SU-DHL-6 (cell line): ENCODE data around the gene NINL.

Experiments
- H2AFZ ChIP-seq: fragments of 200-600 bp; sonication (generic); 2 replicates; pipeline ENCODE4 v1.6.1; 2014; ENCODE audit warnings: low read depth, mild to moderate bottlenecking, moderate library complexity, mixed read lengths, antibody characterized with exemption, low read length; ENCODE audit not compliant: severe bottlenecking
- H3F3A ChIP-seq: fragments of 200-600 bp; shearing (Covaris generic); 2 replicates; pipeline ENCODE4 v1.6.0; 2016; ENCODE audit warnings: antibody characterized with exemption, mild to moderate bottlenecking; ENCODE audit not compliant: insufficient read depth
- H3K27ac ChIP-seq: fragments of 200-600 bp; sonication (generic); 2 replicates; pipeline ENCODE4 v1.5.1; 2016; ENCODE audit warnings: low read depth, mild to moderate bottlenecking, low read length, moderate library complexity, mixed read lengths
- H3K27me3 ChIP-seq: fragments of 200-600 bp; sonication (generic), shearing (Covaris generic); 2 replicates; pipeline ENCODE4 v1.6.0; 2014; ENCODE audit warnings: mild to moderate bottlenecking, low read length
- H3K36me3 ChIP-seq: fragments of 200-600 bp; sonication (generic); 2 replicates; pipeline ENCODE4 v1.6.1; 2014; ENCODE audit warnings: mild to moderate bottlenecking, low read length, mixed read lengths
- H3K4me2 ChIP-seq: fragments of 300-600, 200-600 bp; shearing (Covaris generic), sonication (generic); 2 replicates; pipeline ENCODE4 v1.6.0; 2014; ENCODE audit warnings: low read length, low read depth, mild to moderate bottlenecking; ENCODE audit not compliant: poor library complexity, severe bottlenecking
- H3K4me3 ChIP-seq: fragments of 200-600 bp; sonication (generic); 2 replicates; pipeline ENCODE4 v1.5.1; 2014; ENCODE audit warnings: antibody characterized with exemption, low read length, mild to moderate bottlenecking, mixed read lengths; ENCODE audit not compliant: insufficient read depth, poor library complexity, severe bottlenecking
- H3K79me2 ChIP-seq: fragments of 200-600 bp; sonication (generic); 2 replicates; pipeline ENCODE4 v1.6.1; 2014; ENCODE audit warnings: mild to moderate bottlenecking, low read length, moderate library complexity; ENCODE audit not compliant: insufficient read depth
- H3K9ac ChIP-seq: fragments of 200-600 bp; sonication (generic); 2 replicates; pipeline ENCODE4 v1.7.0; 2014; ENCODE audit warnings: mild to moderate bottlenecking, low read length
- H3K9me2 ChIP-seq: fragments of 200-600 bp; sonication (generic); replicated peaks from 2 replicates; pipeline ENCODE4 v1.6.1; 2014; ENCODE audit warnings: low read length; ENCODE audit not compliant: insufficient read depth
- H3K9me3 ChIP-seq: fragments of 200-600 bp; sonication (generic); 2 replicates; pipeline ENCODE4 v1.6.1; 2014; ENCODE audit warnings: low read length, mixed read lengths; ENCODE audit not compliant: insufficient read depth
- H4K20me1 ChIP-seq: fragments of 200-600 bp; sonication (generic); 2 replicates; pipeline ENCODE4 v1.6.1; 2014; ENCODE audit warnings: low read depth, mild to moderate bottlenecking, antibody characterized with exemption, low read length, moderate library complexity, mixed read lengths
- CTCF ChIP-seq: fragments of 200-600 bp; sonication (generic); IDR thresholded peaks from one replicate; pipeline ENCODE4 v1.5.1; 2017; ENCODE audit warnings: antibody characterized with exemption, mild to moderate bottlenecking, low read length, moderate library complexity; ENCODE audit not compliant: insufficient read depth, poor library complexity, severe bottlenecking
- EZH2phosphoT487 ChIP-seq: fragments of 200-600 bp; sonication (generic), shearing (Covaris generic); conservative IDR thresholded peaks from 2 replicates; pipeline ENCODE4 v1.6.1; 2018; ENCODE audit warnings: mild to moderate bottlenecking, antibody characterized with exemption, low read length, moderate library complexity, mixed read lengths

NINL gene

GRCh38 chr20:25514747-25515340, 70.5 kb downstream of the NINL start:
- Histone ChIP-seq H3K36me3 (no peaks in the 10 kb centered on the region), H4K20me1 (no peaks in the 10 kb centered on the region), H3F3A (no peaks in the 10 kb centered on the region), H3K27ac (no peak overlapping the region), H2AFZ (no peak overlapping the region), H3K9me2 (no peaks in the 10 kb centered on the region), H3K4me3 (no peak overlapping the region), H3K4me2 (no peak overlapping the region), H3K9me3 (peaks cover 17% of the 10 kb centered on the region; the same call in 1 of the 2 replicates), H3K27me3 (no peaks in the 10 kb centered on the region), H3K9ac (no peak overlapping the region), H3K79me2 (no peaks in the 10 kb centered on the region)
- TF ChIP-seq EZH2phosphoT487 (no peak), CTCF (no peak)

GRCh38 chr20:25514195-25514594, 71.1 kb downstream of the NINL start:
- no peak overlapping the region for H2AFZ ChIP-seq
- H3K79me2 ChIP-seq, result no peaks in the 10 kb centered on the region
- no peaks in the 10 kb centered on the region for H3K27me3 ChIP-seq
- H4K20me1 ChIP-seq, result no peaks in the 10 kb centered on the region
- H3K36me3 ChIP-seq, result no peaks in the 10 kb centered on the region
- TF ChIP-seq CTCF (no peak), EZH2phosphoT487 (no peak)
- no peak overlapping the region for H3K4me2 ChIP-seq
- H3K27ac ChIP-seq, result no peak overlapping the region
- peaks cover 17% of the 10 kb centered on the region; the same call in 1 of the 2 replicates for H3K9me3 ChIP-seq
- no peaks in the 10 kb centered on the region for H3K9me2 ChIP-seq
- H3K4me3 ChIP-seq, result no peak overlapping the region
- H3F3A ChIP-seq, result no peaks in the 10 kb centered on the region
- H3K9ac ChIP-seq, result no peak overlapping the region

- H3K36me3 ChIP-seq, result no peaks in the 10 kb centered on the region
- no peak overlapping the region for H3K4me3 ChIP-seq
- H3K9ac ChIP-seq, result no peak overlapping the region
- H3K4me2 ChIP-seq, result no peak overlapping the region
- no peaks in the 10 kb centered on the region for H3K9me2 ChIP-seq
- peaks cover 17% of the 10 kb centered on the region; the same call in 1 of the 2 replicates for H3K9me3 ChIP-seq
- no peaks in the 10 kb centered on the region for H3K27me3 ChIP-seq
- TF ChIP-seq EZH2phosphoT487, result no peak
- TF ChIP-seq CTCF, result no peak
- no peaks in the 10 kb centered on the region for H3K79me2 ChIP-seq
- H2AFZ ChIP-seq, result no peak overlapping the region
- H4K20me1 ChIP-seq, result no peaks in the 10 kb centered on the region
- H3K27ac ChIP-seq, result no peak overlapping the region
- H3F3A ChIP-seq, result no peaks in the 10 kb centered on the region
These were observed 72.6 kb downstream of the NINL start for GRCh38 chr20:25512709-25513108.

GRCh38 chr20:25511183-25511582, 74.1 kb downstream of the NINL start:
- Histone ChIP-seq H3K9ac (no peak overlapping the region), H3K4me3 (no peak overlapping the region), H3K27me3 (no peaks in the 10 kb centered on the region), H2AFZ (no peak overlapping the region), H3K79me2 (no peaks in the 10 kb centered on the region), H3K36me3 (no peaks in the 10 kb centered on the region), H3K9me2 (no peaks in the 10 kb centered on the region), H4K20me1 (no peaks in the 10 kb centered on the region), H3K9me3 (peaks cover 17% of the 10 kb centered on the region; the same call in 1 of the 2 replicates), H3F3A (no peaks in the 10 kb centered on the region), H3K4me2 (no peak overlapping the region), H3K27ac (no peak overlapping the region)
- TF ChIP-seq EZH2phosphoT487, result no peak
- TF ChIP-seq CTCF, result no peak
